K562 (cell line): ENCODE data around the gene OLR1.

Experiments
- CEBPB ChIP-seq: fragments of 450-650 bp; IDR thresholded peaks from 2 replicates; pipeline ENCODE4 v1.6.1; 2016; ENCODE audit warnings: missing genetic modification characterization, missing compliant biosample characterization
- CHD2 ChIP-seq: IDR thresholded peaks from 2 replicates; pipeline ENCODE4 v1.6.1; 2011; ENCODE audit warnings: low read depth, low read length
- JUND ChIP-seq, 2 experiments: IDR thresholded peaks; 2 replicates in 1 of 2; 3 replicates in 1 of 2; pipeline ENCODE4 v1.6.1; 2011; ENCODE audit warnings: borderline replicate concordance in 2 of 2, low read depth in 2 of 2, low read length in 2 of 2, improper control_type of control experiment in 1 of 2, missing biosample characterization in 1 of 2, missing genetic modification characterization in 1 of 2, missing genetic modification reagents in 1 of 2
- KDM5B ChIP-seq: fragments of 200-600 bp; sonication (generic); IDR thresholded peaks from 2 replicates; pipeline ENCODE4 v1.6.1; 2012; ENCODE audit warnings: low read depth, mild to moderate bottlenecking, moderate library complexity, low read length, control low read depth, inconsistent platforms; ENCODE audit not compliant: insufficient replicate concordance
- MIER1 ChIP-seq: fragments of 450-650 bp; IDR thresholded peaks from 2 replicates; pipeline ENCODE4 v1.6.1; 2016; ENCODE audit warnings: antibody characterized with exemption, mild to moderate bottlenecking, low read depth
- NBN ChIP-seq: fragments of 450-650 bp; IDR thresholded peaks from 2 replicates; pipeline ENCODE4 v1.6.1; 2016; ENCODE audit warnings: low read depth, mild to moderate bottlenecking
- NR1H2 ChIP-seq: sonication (generic); formaldehyde crosslinking; IDR thresholded peaks from 2 replicates; pipeline ENCODE4 v1.4.0; 2020; ENCODE audit warnings: mild to moderate bottlenecking, missing genetic modification reagents
- NR2C2 ChIP-seq, 2 experiments: fragments of 200-800 bp in 1 of 2; sonication (Bioruptor generic) in 1 of 2; sonication (generic) in 1 of 2; formaldehyde crosslinking in 1 of 2; IDR thresholded peaks; 2 replicates each; pipeline versions ENCODE4 v1.6.1 to v1.8.0; 2016 to 2022; ENCODE audit warnings: mild to moderate bottlenecking in 1 of 2, missing compliant biosample characterization in 1 of 2, missing genetic modification characterization in 1 of 2, missing genetic modification reagents in 1 of 2
- ZFP36 ChIP-seq: fragments of 150-350 bp; IDR thresholded peaks from 2 replicates; pipeline ENCODE4 v1.6.1; 2018; ENCODE audit warnings: low read length, low read depth; ENCODE audit not compliant: partially characterized antibody
- ZNF280B ChIP-seq: fragments of 250-450 bp; sonication (Bioruptor Pico); IDR thresholded peaks from 2 replicates; pipeline ENCODE4 v1.5.1; 2021; ENCODE audit warnings: mild to moderate bottlenecking
- ZNF778 ChIP-seq: fragments of 450-650 bp; formaldehyde crosslinking; IDR thresholded peaks from 2 replicates; pipeline ENCODE4 v1.4.0; 2020; ENCODE audit warnings: mild to moderate bottlenecking, moderate library complexity

GRCh38 chr12:10155966-10156365 lies 16.0 kb downstream of the OLR1 start:
- TF ChIP-seq CHD2 (no peak), NBN (no peak), KDM5B (no peak), MIER1 (no peak), CEBPB (tag) (no peak), ZNF778 (CRISPR knock-in tag) (no peak), ZNF280B (CRISPR knock-in tag) (no peak), NR1H2 (CRISPR knock-in tag) (no peak), NR2C2 (CRISPR knock-in tag; IDR thresholded peaks at IDR 0.05) (no peak), NR2C2 (tag; IDR thresholded peaks at IDR 0.05) (no peak), ZFP36 (no peak), JUND (IDR thresholded peaks at IDR 0.05; ENCODE audit: borderline replicate concordance, low read depth, low read length) (no peak), JUND (tag; IDR thresholded peaks at IDR 0.05; ENCODE audit: borderline replicate concordance, low read depth, low read length) (no peak)
